GM20000 (cell line): ENCODE measurements around the gene RNF19B.

Source experiments
- DNase-seq: peaks from one replicate; pipeline ENCODE4 v3.0.0; 2012; ENCODE audit warnings: low spot score
- TF ChIP-seq, protein P1 (sequence below): IDR thresholded peaks from 2 replicates; pipeline ENCODE4 v1.5.1; 2012; ENCODE audit warnings: mild to moderate bottlenecking, control low read depth; ENCODE audit errors: extremely low read depth, missing control alignments

Gene RNF19B

GRCh38 chr1:32960819-32961355 lies 3.7 kb downstream of the RNF19B start:
- TF ChIP-seq, protein P1, sequence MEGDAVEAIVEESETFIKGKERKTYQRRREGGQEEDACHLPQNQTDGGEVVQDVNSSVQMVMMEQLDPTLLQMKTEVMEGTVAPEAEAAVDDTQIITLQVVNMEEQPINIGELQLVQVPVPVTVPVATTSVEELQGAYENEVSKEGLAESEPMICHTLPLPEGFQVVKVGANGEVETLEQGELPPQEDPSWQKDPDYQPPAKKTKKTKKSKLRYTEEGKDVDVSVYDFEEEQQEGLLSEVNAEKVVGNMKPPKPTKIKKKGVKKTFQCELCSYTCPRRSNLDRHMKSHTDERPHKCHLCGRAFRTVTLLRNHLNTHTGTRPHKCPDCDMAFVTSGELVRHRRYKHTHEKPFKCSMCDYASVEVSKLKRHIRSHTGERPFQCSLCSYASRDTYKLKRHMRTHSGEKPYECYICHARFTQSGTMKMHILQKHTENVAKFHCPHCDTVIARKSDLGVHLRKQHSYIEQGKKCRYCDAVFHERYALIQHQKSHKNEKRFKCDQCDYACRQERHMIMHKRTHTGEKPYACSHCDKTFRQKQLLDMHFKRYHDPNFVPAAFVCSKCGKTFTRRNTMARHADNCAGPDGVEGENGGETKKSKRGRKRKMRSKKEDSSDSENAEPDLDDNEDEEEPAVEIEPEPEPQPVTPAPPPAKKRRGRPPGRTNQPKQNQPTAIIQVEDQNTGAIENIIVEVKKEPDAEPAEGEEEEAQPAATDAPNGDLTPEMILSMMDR = no peak
- DNase-seq = no peak

DNA sequence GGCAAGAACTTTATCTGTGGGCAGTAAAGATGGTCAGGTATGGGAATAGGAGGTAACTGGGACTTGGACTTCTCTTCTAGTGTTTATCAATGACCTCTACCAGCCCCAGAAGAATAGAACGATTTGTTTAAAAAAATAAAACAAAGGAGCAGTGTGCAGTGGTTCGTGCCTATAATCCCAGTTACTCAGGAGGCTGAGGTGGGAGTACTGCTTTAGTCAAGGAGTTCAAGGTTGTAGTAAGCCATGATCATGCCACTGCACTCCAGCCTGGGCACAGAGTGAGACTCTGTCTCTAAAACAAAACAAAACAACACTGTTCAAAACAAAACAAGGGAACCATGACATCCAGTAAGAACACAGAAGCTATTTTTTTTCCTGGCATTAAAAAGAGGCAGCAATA lies 4.3 kb downstream of the RNF19B start:
- no peak for DNase-seq
- TF ChIP-seq, protein P1 = no peak

GRCh38 chr1:32958827-32959226 lies 5.8 kb downstream of the RNF19B start:
- no peak for DNase-seq
- TF ChIP-seq, protein P1 = no peak

DNA sequence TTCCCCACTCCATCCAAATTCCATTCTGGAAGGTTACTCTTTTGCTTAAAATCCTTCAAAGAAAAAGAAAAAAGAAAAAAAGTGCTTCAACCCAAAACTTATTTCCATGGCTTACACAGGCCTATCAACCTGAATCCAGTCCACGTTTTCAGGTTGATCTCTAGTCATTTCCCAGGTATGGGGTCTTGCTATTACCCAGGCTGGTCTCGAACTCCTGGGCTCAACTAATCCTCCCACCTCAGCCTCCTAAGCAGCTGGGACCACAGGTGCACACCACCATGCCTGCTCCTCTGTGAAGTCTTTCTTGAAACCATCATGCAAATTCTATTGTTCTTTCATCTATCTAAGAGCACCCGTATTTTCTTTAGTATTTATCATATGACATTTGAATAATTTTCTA lies 7.6 kb downstream of the RNF19B start:
- TF ChIP-seq, protein P1 = no peak
- no peak for DNase-seq

DNA sequence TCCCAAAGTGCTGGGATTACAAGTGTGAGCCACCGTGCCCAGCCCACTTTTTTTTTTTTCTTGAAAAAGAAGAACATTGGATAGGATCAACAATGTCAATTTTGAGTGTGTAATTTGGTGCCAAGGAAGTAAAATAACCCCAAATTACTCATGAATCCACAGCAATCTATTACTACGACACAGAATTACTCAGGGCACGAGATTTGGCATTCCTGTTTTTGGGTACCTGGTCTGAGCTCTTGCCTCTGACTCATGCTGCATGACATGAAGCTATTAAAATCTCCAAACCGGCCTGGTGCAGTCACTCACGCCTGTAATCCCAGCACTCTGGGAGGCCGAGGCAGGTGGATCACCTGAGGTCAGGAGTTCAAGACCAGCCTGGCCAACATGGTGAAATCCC lies 10.4 kb downstream of the RNF19B start:
- TF ChIP-seq, protein P1 = no peak
- no peak for DNase-seq

- DNase-seq = no peak
- TF ChIP-seq, protein P1 = no peak
Measured at GRCh38 chr1:32953495-32953894, 11.1 kb downstream of the RNF19B start.

GRCh38 chr1:32949519-32949918 lies 15.1 kb downstream of the RNF19B start:
- TF ChIP-seq, protein P1 = no peak
- DNase-seq = no peak
